CD14-positive monocyte (primary cell): ENCODE data around the gene AGTPBP1. TPM values are rescaled to one million over a fixed set of nuclear protein-coding genes. Genes with fewer than 3 reads are reported as not detected.

Experiments
- DNase-seq, 3 donors: peaks; one replicate each; pipeline ENCODE4 v3.0.0-alpha.2; 2011 to 2022
- H2AFZ ChIP-seq: 2 replicates; pipeline ENCODE4 v1.6.0; 2012; ENCODE audit warnings: mild to moderate bottlenecking, low read depth, low read length, inconsistent platforms; ENCODE audit not compliant: insufficient read depth, poor library complexity, severe bottlenecking
- H3K27ac ChIP-seq, 2 donors: 1 replicate in 1 of 2; 2 replicates in 1 of 2; pipeline ENCODE4 v1.5.1; 2012 to 2013; ENCODE audit warnings: low read length in 2 of 2, control low read depth in 1 of 2, inconsistent platforms in 1 of 2, low read depth in 1 of 2, mild to moderate bottlenecking in 1 of 2
- H3K27me3 ChIP-seq, 2 donors: one replicate each; pipeline versions ENCODE4 v1.6.0 to v1.6.1; 2011 to 2013; ENCODE audit warnings: low read length in 2 of 2; ENCODE audit not compliant: control insufficient read depth in 2 of 2, insufficient read depth in 2 of 2
- H3K36me3 ChIP-seq, 2 donors: replicated peaks in 1 of 2; 1 replicate in 1 of 2; 2 replicates in 1 of 2; pipeline versions ENCODE4 v1.5.1 to v1.6.1; 2012 to 2013; ENCODE audit warnings: low read length in 2 of 2, control low read depth in 1 of 2, inconsistent platforms in 1 of 2, mild to moderate bottlenecking in 1 of 2; ENCODE audit not compliant: insufficient read depth in 2 of 2, control insufficient read depth in 1 of 2
- H3K4me1 ChIP-seq, 2 donors: 1 replicate in 1 of 2; 2 replicates in 1 of 2; pipeline versions ENCODE4 v1.5.1 to v1.6.1; 2012 to 2013; ENCODE audit warnings: low read length in 2 of 2, control low read depth in 1 of 2, inconsistent platforms in 1 of 2, mild to moderate bottlenecking in 1 of 2, moderate library complexity in 1 of 2; ENCODE audit not compliant: insufficient read depth in 2 of 2, control insufficient read depth in 1 of 2
- H3K4me2 ChIP-seq: replicated peaks from 2 replicates; pipeline ENCODE3; 2012; ENCODE audit warnings: low read length, moderate library complexity, mild to moderate bottlenecking; ENCODE audit not compliant: poor library complexity, severe bottlenecking; ENCODE audit errors: extremely low read depth
- H3K4me3 ChIP-seq, 3 experiments: fragments of 200-600 bp in 1 of 3; sonication (generic) in 1 of 3; replicated peaks in 1 of 3; 1 replicate in 2 of 3; 2 replicates in 1 of 3; pipeline ENCODE4 v1.5.1; 2011 to 2013; ENCODE audit warnings: low read length in 3 of 3, mild to moderate bottlenecking in 3 of 3, control low read depth in 2 of 3, low read depth in 2 of 3, inconsistent platforms in 1 of 3, moderate library complexity in 1 of 3
- H3K79me2 ChIP-seq: 2 replicates; pipeline ENCODE4 v1.6.0; 2012; ENCODE audit warnings: mild to moderate bottlenecking, control low read depth, inconsistent platforms, low read length, moderate library complexity; ENCODE audit not compliant: insufficient read depth
- H3K9ac ChIP-seq: 2 replicates; pipeline ENCODE4 v1.6.0; 2017; ENCODE audit warnings: low read length, mild to moderate bottlenecking; ENCODE audit not compliant: insufficient read depth, poor library complexity, severe bottlenecking
- H3K9me3 ChIP-seq, 2 donors: replicated peaks in 1 of 2; 1 replicate in 1 of 2; 2 replicates in 1 of 2; pipeline versions ENCODE4 v1.5.1 to v1.6.1; 2012 to 2013; ENCODE audit warnings: low read length in 2 of 2, control low read depth in 1 of 2; ENCODE audit not compliant: control insufficient read depth in 1 of 2, insufficient read depth in 1 of 2
- H4K20me1 ChIP-seq: 2 replicates; pipeline ENCODE4 v1.6.0; 2012; ENCODE audit warnings: mild to moderate bottlenecking, low read length, control low read depth, moderate library complexity; ENCODE audit not compliant: insufficient read depth
- H3K27ac Mint-ChIP-seq, 7 donors: one replicate each; pipeline ENCODE4 v1.8.0; 2020; ENCODE audit warnings: mild to moderate bottlenecking in 7 of 7, mixed read lengths in 7 of 7, moderate library complexity in 6 of 7, inconsistent platforms in 2 of 7
- H3K27me3 Mint-ChIP-seq, 3 donors: one replicate each; pipeline ENCODE4 v1.8.0; 2021 to 2022; ENCODE audit warnings: low read depth in 3 of 3, mild to moderate bottlenecking in 3 of 3, mixed read lengths in 3 of 3, moderate library complexity in 3 of 3, inconsistent platforms in 1 of 3
- H3K36me3 Mint-ChIP-seq, 2 donors: one replicate each; pipeline ENCODE4 v1.8.0; 2020; ENCODE audit warnings: mixed read lengths in 2 of 2, inconsistent platforms in 1 of 2, mild to moderate bottlenecking in 1 of 2
- H3K4me1 Mint-ChIP-seq: one replicate; pipeline ENCODE4 v1.8.0; 2020; ENCODE audit warnings: mild to moderate bottlenecking, mixed read lengths
- H3K4me3 Mint-ChIP-seq, 2 donors: one replicate each; pipeline ENCODE4 v1.8.0; 2020; ENCODE audit warnings: mild to moderate bottlenecking in 2 of 2, mixed read lengths in 2 of 2, moderate library complexity in 1 of 2
- H3K9me3 Mint-ChIP-seq, 7 donors: one replicate each; pipeline ENCODE4 v1.8.0; 2020 to 2022; ENCODE audit warnings: mixed read lengths in 7 of 7, mild to moderate bottlenecking in 6 of 7, moderate library complexity in 6 of 7, inconsistent platforms in 2 of 7
- WGBS: methylation state at CpG from one replicate; pipeline ENCODE4 v1.1.5; 2013; ENCODE audit warnings: missing lambda C conversion rate; ENCODE audit not compliant: insufficient coverage; 5-methylcytosine and 5-hydroxymethylcytosine counted together
- intact Hi-C, 2 donors: fragments of 100-400 bp; cut with micrococcal nuclease; formaldehyde crosslinking; loops; one replicate each; pipeline versions ENCODE4 v1.15.0 to v1.15.1; 2023
- polyA plus RNA-seq, 3 donors: library from polyadenylated mRNA; depleted of rRNA in 1 of 3; unstranded in 2 of 3; stranded (reverse) in 1 of 3; fragments of 300-500 nt in 2 of 3; fragments of >200 nt in 1 of 3; fragmentation: Illumina TruSeq in 2 of 3; gene quantifications; 1 replicate in 2 of 3; 2 replicates in 1 of 3; pipeline ENCODE4 v1.2.3, GENCODE V29; 2012 to 2021
- TF ChIP-seq, protein P1 (sequence below): fragments of 200-600 bp; IDR thresholded peaks from one replicate; pipeline ENCODE4 v1.8.0; 2022; ENCODE audit warnings: antibody characterized with exemption, mild to moderate bottlenecking

AGTPBP1 gene
- polyA plus RNA-seq, 3 donors = 55.6 to 90.3 (median 77.0) TPM

DNA sequence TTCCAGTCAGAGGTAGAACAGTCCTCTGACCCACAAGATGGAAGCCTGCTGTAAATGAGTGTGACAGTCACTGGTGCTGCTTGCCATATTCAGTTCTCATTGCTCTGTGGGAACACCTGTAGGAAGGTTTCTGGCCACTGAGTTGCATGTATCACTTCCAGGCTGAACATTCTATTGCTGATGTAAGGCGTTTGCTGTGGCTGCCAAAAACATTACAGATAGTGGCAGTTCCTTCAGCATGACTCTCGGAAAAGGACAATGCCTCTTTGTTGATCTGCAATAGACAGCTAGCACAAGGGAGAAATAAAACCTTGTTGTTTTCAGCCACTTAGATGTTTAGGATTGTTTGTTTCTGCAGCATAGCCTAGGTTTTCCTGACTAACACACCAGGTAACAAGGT is 217.2 kb downstream of the AGTPBP1 start:
- H3K4me2 ChIP-seq = no peak overlapping the region
- no peak overlapping the region for H3K4me3 ChIP-seq
- Mint-ChIP-seq H3K27me3 (peaks cover 18 to 31% (median 20%) of the 10 kb centered on the region in 3 donors), H3K9me3 (peaks cover 0 to 17% (median 0%) of the 10 kb centered on the region in 7 donors), H3K27ac (no peak overlapping the region), H3K4me1 (peaks cover 28% of the 10 kb centered on the region), H3K4me3 (peak overlapping the region in 1 of 2 donors; percentile 17), H3K36me3 (no peaks in the 10 kb centered on the region)
- TF ChIP-seq, protein P1, sequence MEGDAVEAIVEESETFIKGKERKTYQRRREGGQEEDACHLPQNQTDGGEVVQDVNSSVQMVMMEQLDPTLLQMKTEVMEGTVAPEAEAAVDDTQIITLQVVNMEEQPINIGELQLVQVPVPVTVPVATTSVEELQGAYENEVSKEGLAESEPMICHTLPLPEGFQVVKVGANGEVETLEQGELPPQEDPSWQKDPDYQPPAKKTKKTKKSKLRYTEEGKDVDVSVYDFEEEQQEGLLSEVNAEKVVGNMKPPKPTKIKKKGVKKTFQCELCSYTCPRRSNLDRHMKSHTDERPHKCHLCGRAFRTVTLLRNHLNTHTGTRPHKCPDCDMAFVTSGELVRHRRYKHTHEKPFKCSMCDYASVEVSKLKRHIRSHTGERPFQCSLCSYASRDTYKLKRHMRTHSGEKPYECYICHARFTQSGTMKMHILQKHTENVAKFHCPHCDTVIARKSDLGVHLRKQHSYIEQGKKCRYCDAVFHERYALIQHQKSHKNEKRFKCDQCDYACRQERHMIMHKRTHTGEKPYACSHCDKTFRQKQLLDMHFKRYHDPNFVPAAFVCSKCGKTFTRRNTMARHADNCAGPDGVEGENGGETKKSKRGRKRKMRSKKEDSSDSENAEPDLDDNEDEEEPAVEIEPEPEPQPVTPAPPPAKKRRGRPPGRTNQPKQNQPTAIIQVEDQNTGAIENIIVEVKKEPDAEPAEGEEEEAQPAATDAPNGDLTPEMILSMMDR = no peak
- no peaks in the 10 kb centered on the region for H3K9me3 ChIP-seq
- H4K20me1 ChIP-seq = no peaks in the 10 kb centered on the region
- H3K27ac ChIP-seq = no peak overlapping the region
- no peak for DNase-seq
- H3K9ac ChIP-seq = no peak overlapping the region
- H3K79me2 ChIP-seq = no peaks in the 10 kb centered on the region
- intact Hi-C loops = no loop called here
- H3K4me1 ChIP-seq = peaks cover 10 to 15% of the 10 kb centered on the region in 2 donors
- 69% methylated on average over 1 of the region's 2 CpGs for WGBS
- peaks cover 8 to 11% of the 10 kb centered on the region in 2 donors for H3K27me3 ChIP-seq
- no peak overlapping the region for H2AFZ ChIP-seq
- no peaks in the 10 kb centered on the region for H3K36me3 ChIP-seq

DNA sequence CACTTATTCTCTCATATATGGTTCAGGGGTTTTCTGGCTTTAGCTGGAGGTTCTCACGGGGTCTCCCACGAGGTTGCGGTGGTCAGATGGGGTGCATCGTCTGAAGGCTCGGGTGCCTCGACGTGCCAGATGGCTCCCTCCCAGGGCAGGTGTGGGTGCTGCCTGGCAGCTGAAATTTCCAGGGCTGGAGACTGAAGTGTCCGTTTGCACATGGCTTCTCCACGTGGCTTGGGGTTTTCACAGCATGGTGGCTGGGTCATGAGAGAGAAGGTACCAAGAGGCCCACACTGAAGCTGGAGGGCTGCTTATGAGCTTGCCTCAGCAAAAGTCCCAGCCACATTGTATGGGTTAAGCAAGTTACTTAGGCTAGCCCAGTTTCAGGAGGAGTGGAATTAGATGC is 218.6 kb downstream of the AGTPBP1 start:
- intact Hi-C loops = no loop called here
- TF ChIP-seq, protein P1 = no peak
- WGBS = 67% methylated on average over 8 of the region's 9 CpGs
- Mint-ChIP-seq H3K36me3 (no peaks in the 10 kb centered on the region), H3K4me1 (peaks cover 18% of the 10 kb centered on the region), H3K4me3 (peak overlapping the region; percentile 84 to 94), H3K9me3 (peaks cover 0 to 17% (median 0%) of the 10 kb centered on the region in 7 donors), H3K27ac (no peak overlapping the region), H3K27me3 (peaks cover 20 to 31% (median 21%) of the 10 kb centered on the region in 3 donors)
- Histone ChIP-seq H3K4me3 (peak overlapping the region in 1 of 3 experiments; percentile 81), H3K4me2 (peak overlapping the region; percentile 84), H2AFZ (peak overlapping the region; percentile 87), H3K27ac (no peak overlapping the region), H3K27me3 (peaks cover 8 to 11% of the 10 kb centered on the region in 2 donors), H3K9ac (peak overlapping the region; percentile 67), H3K36me3 (no peaks in the 10 kb centered on the region), H3K4me1 (peaks cover 10 to 15% of the 10 kb centered on the region in 2 donors), H3K79me2 (no peaks in the 10 kb centered on the region), H4K20me1 (no peaks in the 10 kb centered on the region), H3K9me3 (no peaks in the 10 kb centered on the region)
- DNase-seq = no peak
